DMS153 (cell line): Measurements from ENCODE around the gene CLIP1.

Source experiments
- DNase-seq: peaks from one replicate; lab custom pipeline; 2025; lab: John Stamatoyannopoulos, UW

Gene CLIP1

DNA sequence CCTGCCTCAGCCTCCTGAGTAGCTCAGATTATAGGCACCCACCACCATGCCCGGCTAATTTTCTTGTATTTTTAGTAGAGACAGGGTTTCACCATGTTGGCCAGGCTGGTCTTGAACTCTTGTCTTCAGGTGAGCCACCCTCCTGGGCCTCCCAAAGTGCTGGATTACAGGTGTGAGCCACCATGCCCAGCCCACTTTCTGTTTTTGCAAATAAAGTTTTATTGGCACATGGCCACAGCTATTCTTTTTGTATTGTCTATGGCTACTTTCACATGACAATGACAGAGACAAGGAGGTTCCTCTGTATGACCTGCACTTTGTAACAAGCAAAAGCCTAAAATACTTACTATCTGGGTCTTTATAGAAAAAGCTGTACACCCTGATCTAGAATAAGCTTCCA is 176.9 kb downstream of the CLIP1 start:
- no peak for DNase-seq

- DNase-seq, result no peak
Observed at GRCh38 chr12:122244565-122245371, 177.7 kb downstream of the CLIP1 start.

GRCh38 chr12:122243965-122244364 is 178.5 kb downstream of the CLIP1 start:
- DNase-seq, result no peak

- DNase-seq, result no peak
Observed at GRCh38 chr12:122238861-122239260, 183.6 kb downstream of the CLIP1 start.

DNA sequence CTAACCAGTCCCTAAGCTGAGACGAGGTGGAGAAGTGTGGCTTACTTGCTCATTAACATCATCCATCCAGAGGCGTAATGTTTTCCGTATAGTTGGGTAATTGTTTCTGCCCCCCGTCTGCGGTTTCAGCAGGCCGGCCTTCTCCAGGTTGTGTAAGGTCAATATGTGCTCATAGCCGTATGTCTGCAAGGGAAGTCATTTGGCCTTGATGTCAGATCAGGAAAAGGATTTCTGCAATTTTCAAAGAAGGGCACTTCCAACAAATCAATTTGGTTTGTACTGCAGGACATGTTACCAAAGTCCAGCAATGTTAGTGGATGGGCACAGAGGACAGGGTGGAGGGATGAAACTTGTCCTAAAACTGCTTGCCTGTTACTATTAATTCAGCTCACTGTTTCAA is 186.7 kb downstream of the CLIP1 start:
- DNase-seq, result no peak

GRCh38 chr12:122232691-122233090 is 189.8 kb downstream of the CLIP1 start:
- no peak for DNase-seq

- no peak for DNase-seq
Observed at GRCh38 chr12:122230798-122231197, 191.7 kb downstream of the CLIP1 start.

DNA sequence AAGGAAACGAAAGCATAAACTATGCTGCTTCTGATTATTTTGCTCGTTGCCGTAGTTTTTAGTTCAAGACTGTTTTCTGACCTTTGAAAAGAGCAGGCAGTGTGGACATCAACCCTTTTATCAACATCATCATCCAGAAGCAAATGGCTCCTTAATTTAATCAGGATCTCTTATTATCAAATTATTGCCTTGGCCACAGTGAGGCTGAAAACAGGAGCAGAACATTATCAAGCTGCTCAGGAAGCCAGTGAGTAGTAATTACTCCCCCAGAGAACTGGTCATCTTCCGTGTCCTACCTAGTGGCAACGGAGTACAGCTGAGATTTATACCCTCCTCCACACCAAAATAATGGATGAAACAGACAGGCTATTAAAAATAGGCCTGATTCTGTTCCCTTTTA is 194.4 kb downstream of the CLIP1 start:
- DNase-seq, result no peak

DNA sequence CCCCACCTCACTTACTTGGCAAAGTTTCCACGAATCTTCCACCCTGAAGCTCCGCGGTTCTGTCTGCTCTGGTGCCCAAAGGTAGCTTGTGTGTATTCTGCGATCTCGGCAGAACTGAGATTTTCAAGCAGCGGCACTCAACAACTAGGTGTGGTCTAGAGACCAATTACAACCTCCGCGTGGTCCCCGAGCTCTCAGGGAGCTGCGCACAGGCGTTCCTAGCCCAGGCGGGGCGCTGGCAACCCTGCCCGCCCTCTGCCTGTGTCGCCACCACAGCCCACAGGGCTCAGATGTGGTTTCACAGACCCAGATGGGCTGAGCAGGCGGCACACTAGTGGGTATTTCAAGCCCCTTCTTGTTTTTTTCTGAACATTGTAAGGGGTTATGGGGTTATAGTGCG is 195.1 kb downstream of the CLIP1 start:
- peak; percentile 11 for DNase-seq

GRCh38 chr12:122226366-122227125 is 195.9 kb downstream of the CLIP1 start:
- no peak for DNase-seq

DNA sequence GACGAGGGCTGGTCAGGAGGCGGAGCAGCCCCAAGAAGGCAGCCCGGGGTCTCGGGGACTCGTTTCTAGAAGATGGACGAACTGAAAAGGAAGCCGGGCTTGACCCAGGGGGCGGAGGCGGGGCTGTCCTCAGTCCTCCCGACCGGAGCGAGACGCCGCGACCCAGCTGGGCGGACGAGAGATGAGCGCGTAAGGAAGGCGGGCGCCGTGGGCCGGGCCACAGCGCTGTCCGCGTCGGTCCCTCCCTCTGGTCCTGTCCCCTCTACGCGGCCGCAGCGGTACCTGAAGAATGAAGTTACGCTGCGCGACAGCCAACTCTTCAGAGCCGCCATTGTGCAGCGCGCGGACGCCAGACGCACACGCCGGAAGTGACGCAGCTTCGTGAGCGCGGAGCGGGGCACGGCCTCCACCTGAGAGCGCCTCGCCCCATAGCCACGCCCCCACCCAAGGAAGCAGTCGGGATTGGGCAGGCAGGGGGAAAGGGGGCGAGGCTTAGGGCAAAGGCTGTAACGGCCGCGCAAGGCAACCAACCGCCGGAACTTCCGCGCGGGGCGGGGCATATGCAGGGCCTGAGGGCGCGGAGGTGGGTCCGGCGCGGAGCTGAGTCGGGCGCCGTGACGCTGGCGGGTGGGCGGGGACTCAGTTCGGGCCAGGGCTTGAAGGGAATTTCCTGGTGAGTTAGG is 196.6 kb downstream of the CLIP1 start, which contains the start of gene DIABLO:
DIABLO (minus strand) TSS at position 370 of the 683 bp plus-strand sequence; CDS start at position 332, 38 bp downstream.
- DNase-seq, result peak; percentile 99
